HG03060 (cell line): ENCODE data around the gene IZUMO4.

ENCODE experiments used
- ATAC-seq: cut with Tn5 transposase; IDR thresholded peaks from one replicate; pipeline ENCODE4 v1.9.1; 2021; ENCODE audit warnings: low read depth, moderate number of reproducible peaks; ENCODE audit not compliant: unreplicated experiment

Gene IZUMO4

GRCh38 chr19:2140138-2140569 lies 43.4 kb downstream of the IZUMO4 start:
- ATAC-seq = no peak

GRCh38 chr19:2142173-2142829 lies 45.6 kb downstream of the IZUMO4 start:
- ATAC-seq = no peak

- ATAC-seq = no peak
Measured at GRCh38 chr19:2144190-2144589, 47.5 kb downstream of the IZUMO4 start.

- ATAC-seq = no peak
Measured at GRCh38 chr19:2145831-2146241, 49.1 kb downstream of the IZUMO4 start.

- ATAC-seq = no peak
Measured at GRCh38 chr19:2148482-2149135, 51.9 kb downstream of the IZUMO4 start.
